Progenitor cell of endocrine pancreas (in vitro differentiated cells): ENCODE measurements around the gene G2E3. TPM values are rescaled to one million over a fixed set of nuclear protein-coding genes. Genes with fewer than 3 reads are reported as not detected.

ENCODE experiments used
- DNase-seq: peaks from one replicate; pipeline ENCODE4 v3.0.0; 2021; ENCODE audit warnings: low spot score; ENCODE audit not compliant: unreplicated experiment
- H3K27ac Mint-ChIP-seq: 2 replicates; pipeline ENCODE4 v1.8.0; 2021; ENCODE audit warnings: mild to moderate bottlenecking, moderate library complexity, mixed read lengths
- H3K27me3 Mint-ChIP-seq: 2 replicates; pipeline ENCODE4 v1.8.0; 2021; ENCODE audit warnings: mixed read lengths
- H3K36me3 Mint-ChIP-seq: 2 replicates; pipeline ENCODE4 v1.8.0; 2022; ENCODE audit warnings: mixed read lengths; ENCODE audit not compliant: insufficient read depth
- H3K4me1 Mint-ChIP-seq: 2 replicates; pipeline ENCODE4 v1.8.0; 2021; ENCODE audit warnings: low read depth, mixed read lengths
- H3K4me3 Mint-ChIP-seq: 2 replicates; pipeline ENCODE4 v1.8.0; 2021; ENCODE audit warnings: low read depth, mild to moderate bottlenecking, moderate library complexity, mixed read lengths
- H3K9me3 Mint-ChIP-seq: 2 replicates; pipeline ENCODE4 v1.8.0; 2021; ENCODE audit warnings: low read depth, mixed read lengths
- CTCF ChIP-seq: fragments of 200-600 bp; sonication (generic); IDR thresholded peaks from one replicate; pipeline ENCODE4 v1.5.0; 2021; ENCODE audit warnings: antibody characterized with exemption, mild to moderate bottlenecking; ENCODE audit not compliant: unreplicated experiment
- long read RNA-seq: library from polyadenylated mRNA; unstranded; transcript quantifications from one replicate; pipeline ENCODE4 v2.0.0, GENCODE V29; 2020
- total RNA-seq: library from RNA; stranded (reverse); gene quantifications from 2 replicates; pipeline ENCODE4 v1.2.1, GENCODE V29; 2021

The G2E3 gene
- total RNA-seq, result 30.6 and 31.4 TPM in 2 replicates
- long read RNA-seq, full-length matches to known transcripts, result 35 of 72 reads
- long read RNA-seq, partial matches to known transcripts, result 22 of 72 reads
- long read RNA-seq, other reads (novel, unspliced or antisense), result 15 of 72 reads

GRCh38 chr14:30558675-30559555 lies at the start of gene G2E3:
TSS of gene G2E3 (plus strand) at chr14:30559158. CDS start at chr14:30581080, 21,922 bp downstream.
- peaks cover 13% of the 10 kb centered on the region for H3K4me1 Mint-ChIP-seq
- TF ChIP-seq CTCF, result no peak
- H3K27ac Mint-ChIP-seq, result peak within 1 kb of the TSS; percentile 100
- H3K4me3 Mint-ChIP-seq, result peak within 1 kb of the TSS; percentile 100
- no peaks in the 10 kb centered on the region for H3K27me3 Mint-ChIP-seq
- peaks cover 6% of the 10 kb centered on the region for H3K36me3 Mint-ChIP-seq
- DNase-seq, result peak; percentile 71
- peaks cover 5% of the 10 kb centered on the region for H3K9me3 Mint-ChIP-seq

- no peak overlapping the region for H3K27ac Mint-ChIP-seq
- no peaks in the 10 kb centered on the region for H3K36me3 Mint-ChIP-seq
Measured at GRCh38 chr14:30517737-30518136, 41.2 kb upstream of the G2E3 start.

GRCh38 chr14:30518867-30519560 lies 39.9 kb upstream of the G2E3 start:
- Mint-ChIP-seq H3K27ac (no peak overlapping the region), H3K36me3 (no peaks in the 10 kb centered on the region), H3K4me3 (no peak overlapping the region), H3K27me3 (no peaks in the 10 kb centered on the region), H3K9me3 (no peaks in the 10 kb centered on the region), H3K4me1 (no peaks in the 10 kb centered on the region)
- no peak for TF ChIP-seq CTCF
- DNase-seq, result no peak

More at GRCh38 chr14:30517737-30518136, 41.2 kb upstream of the G2E3 start:
- Mint-ChIP-seq H3K27me3 (no peaks in the 10 kb centered on the region), H3K4me3 (no peak overlapping the region), H3K9me3 (no peaks in the 10 kb centered on the region), H3K4me1 (no peaks in the 10 kb centered on the region)
- no peak for DNase-seq
- TF ChIP-seq CTCF, result no peak

GRCh38 chr14:30519961-30520360 lies 39.0 kb upstream of the G2E3 start:
- Mint-ChIP-seq H3K4me1 (no peaks in the 10 kb centered on the region), H3K4me3 (no peak overlapping the region), H3K27me3 (no peaks in the 10 kb centered on the region), H3K9me3 (no peaks in the 10 kb centered on the region), H3K27ac (no peak overlapping the region), H3K36me3 (no peaks in the 10 kb centered on the region)
- no peak for DNase-seq
- no peak for TF ChIP-seq CTCF

GRCh38 chr14:30520536-30520935 lies 38.4 kb upstream of the G2E3 start:
- Mint-ChIP-seq H3K36me3 (no peaks in the 10 kb centered on the region), H3K4me1 (no peaks in the 10 kb centered on the region), H3K9me3 (no peaks in the 10 kb centered on the region), H3K4me3 (no peak overlapping the region), H3K27ac (no peak overlapping the region), H3K27me3 (no peaks in the 10 kb centered on the region)
- TF ChIP-seq CTCF, result no peak
- no peak for DNase-seq
